Measurements from ENCODE around the gene IGFBP6. TPM values are rescaled to one million over a fixed set of nuclear protein-coding genes. Genes with fewer than 3 reads are reported as not detected.
"Not testable (repeated sequence)": the region's sequence is repeated elsewhere in the genome, so short reads cannot be mapped to it uniquely, and the experiment has no call there.

The IGFBP6 gene
- total RNA-seq, 2 donors from 2014 or later = 189 to 532 TPM

DNA sequence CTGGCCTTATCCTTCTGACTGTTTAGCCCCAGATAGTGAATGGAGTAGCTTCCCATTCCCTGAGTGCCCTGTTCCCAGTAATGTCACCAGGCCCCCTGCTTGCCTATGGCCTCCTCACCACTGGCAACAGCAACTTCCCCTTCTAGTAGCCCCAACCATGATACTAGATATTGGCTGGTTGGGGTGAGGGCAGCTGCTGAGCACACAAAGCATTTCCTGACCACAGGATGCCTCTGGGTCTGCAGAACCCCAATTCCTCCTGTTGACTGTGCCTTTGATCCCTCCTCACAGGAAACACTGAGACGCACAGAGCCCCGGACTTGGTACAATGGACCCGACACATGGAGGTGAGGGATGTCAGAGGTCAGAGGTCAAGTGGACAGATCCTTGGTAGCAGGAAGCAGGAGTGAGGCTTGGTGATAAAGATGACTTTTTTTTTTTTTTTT lies 6.4 kb downstream of the IGFBP6 start:
- intact Hi-C loops (cut with DNase I) = no loop called here
- TF ChIP-seq POLR2A (IDR thresholded peaks at IDR 0.05) (no peak), POLR2AphosphoS5 (IDR thresholded peaks at IDR 0.05) (no peak)
- TF ChIP-seq, protein P1, sequence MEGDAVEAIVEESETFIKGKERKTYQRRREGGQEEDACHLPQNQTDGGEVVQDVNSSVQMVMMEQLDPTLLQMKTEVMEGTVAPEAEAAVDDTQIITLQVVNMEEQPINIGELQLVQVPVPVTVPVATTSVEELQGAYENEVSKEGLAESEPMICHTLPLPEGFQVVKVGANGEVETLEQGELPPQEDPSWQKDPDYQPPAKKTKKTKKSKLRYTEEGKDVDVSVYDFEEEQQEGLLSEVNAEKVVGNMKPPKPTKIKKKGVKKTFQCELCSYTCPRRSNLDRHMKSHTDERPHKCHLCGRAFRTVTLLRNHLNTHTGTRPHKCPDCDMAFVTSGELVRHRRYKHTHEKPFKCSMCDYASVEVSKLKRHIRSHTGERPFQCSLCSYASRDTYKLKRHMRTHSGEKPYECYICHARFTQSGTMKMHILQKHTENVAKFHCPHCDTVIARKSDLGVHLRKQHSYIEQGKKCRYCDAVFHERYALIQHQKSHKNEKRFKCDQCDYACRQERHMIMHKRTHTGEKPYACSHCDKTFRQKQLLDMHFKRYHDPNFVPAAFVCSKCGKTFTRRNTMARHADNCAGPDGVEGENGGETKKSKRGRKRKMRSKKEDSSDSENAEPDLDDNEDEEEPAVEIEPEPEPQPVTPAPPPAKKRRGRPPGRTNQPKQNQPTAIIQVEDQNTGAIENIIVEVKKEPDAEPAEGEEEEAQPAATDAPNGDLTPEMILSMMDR (IDR thresholded peaks at IDR 0.05) = no peak
- no peak overlapping the region for H3K27ac ChIP-seq
- no peaks in the 10 kb centered on the region for H3K27me3 ChIP-seq (replicated peaks; ENCODE audit: insufficient read depth)
- H3K36me3 ChIP-seq = no peaks in the 10 kb centered on the region
- no peaks in the 10 kb centered on the region for H3K9me3 ChIP-seq
- peaks cover 3% of the 10 kb centered on the region for H3K4me1 ChIP-seq (replicated peaks)
- H3K4me3 ChIP-seq = no peak overlapping the region
- no peak for DNase-seq (ENCODE audit: low spot score)
- 73% methylated on average over 3 of the region's 3 CpGs for WGBS

- whole genome bisulfite sequencing = 91% methylated on average over 8 of the region's 8 CpGs
- H3K4me1 ChIP-seq (replicated peaks) = no peaks in the 10 kb centered on the region
- no peak for DNase-seq (ENCODE audit: low spot score)
- no peak overlapping the region for H3K27ac ChIP-seq
- intact Hi-C loops (cut with DNase I) = loop anchor here (5.0 kb wide), 1 partner anchor 47 kb away; no protein-coding TSS in a partner anchor
- TF ChIP-seq POLR2AphosphoS5 (IDR thresholded peaks at IDR 0.05) (no peak), POLR2A (IDR thresholded peaks at IDR 0.05) (no peak)
- TF ChIP-seq, protein P1 (IDR thresholded peaks at IDR 0.05) = no peak
- no peaks in the 10 kb centered on the region for H3K27me3 ChIP-seq (replicated peaks; ENCODE audit: insufficient read depth)
- H3K36me3 ChIP-seq = no peaks in the 10 kb centered on the region
- no peak overlapping the region for H3K4me3 ChIP-seq
- no peaks in the 10 kb centered on the region for H3K9me3 ChIP-seq
These were observed 7.8 kb downstream of the IGFBP6 start for GRCh38 chr12:53105256-53105655.

DNA sequence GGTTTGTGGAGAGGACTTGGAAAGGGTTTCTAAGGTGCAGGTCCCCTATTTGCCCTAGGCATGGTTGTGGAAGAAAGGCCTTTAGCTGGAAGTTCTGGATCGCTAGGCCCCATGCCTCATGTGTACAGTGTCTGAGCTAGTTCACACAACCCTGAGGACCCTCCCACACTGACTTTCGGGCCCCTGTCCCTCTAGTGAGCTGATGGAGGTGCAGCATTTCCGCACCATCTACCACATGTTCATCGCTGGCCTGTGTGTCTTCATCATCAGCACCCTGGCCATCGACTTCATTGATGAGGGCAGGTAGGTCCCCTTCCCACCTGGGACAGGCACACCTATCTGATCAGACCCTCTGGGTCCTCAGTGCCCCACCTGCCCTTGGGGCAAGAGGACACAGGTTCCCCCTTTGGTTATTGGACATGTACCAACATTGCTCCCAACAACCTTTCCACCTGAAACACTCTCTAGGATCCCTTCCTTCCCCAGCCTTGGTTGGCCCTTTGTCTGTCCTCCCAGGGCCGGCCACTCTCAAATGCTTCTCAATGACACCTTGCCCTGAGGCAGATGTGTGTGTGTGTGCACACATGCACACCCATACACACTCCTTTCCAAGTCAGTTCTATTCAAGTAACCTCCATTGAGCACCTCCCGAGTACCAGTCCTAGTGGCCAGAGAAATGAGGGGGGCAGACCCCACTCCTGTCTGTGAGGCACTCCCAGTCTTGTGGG lies 8.4 kb downstream of the IGFBP6 start:
- Histone ChIP-seq H3K9me3 (no peaks in the 10 kb centered on the region), H3K4me1 (replicated peaks) (no peaks in the 10 kb centered on the region), H3K36me3 (no peaks in the 10 kb centered on the region), H3K4me3 (no peak overlapping the region), H3K27ac (no peak overlapping the region), H3K27me3 (replicated peaks; ENCODE audit: insufficient read depth) (no peaks in the 10 kb centered on the region)
- intact Hi-C loops (cut with DNase I) = loop anchor here (5.0 kb wide), 1 partner anchor 46 kb away; no protein-coding TSS in a partner anchor
- DNase-seq (ENCODE audit: low spot score) = no peak
- WGBS = 91% methylated on average over 7 of the region's 7 CpGs
- TF ChIP-seq POLR2AphosphoS5 (IDR thresholded peaks at IDR 0.05) = no peak
- TF ChIP-seq, protein P1 (IDR thresholded peaks at IDR 0.05) = no peak
- no peak for TF ChIP-seq POLR2A (IDR thresholded peaks at IDR 0.05)

GRCh38 chr12:53107122-53107521 lies 9.7 kb downstream of the IGFBP6 start:
- H3K36me3 ChIP-seq = no peaks in the 10 kb centered on the region
- no peaks in the 10 kb centered on the region for H3K27me3 ChIP-seq (replicated peaks; ENCODE audit: insufficient read depth)
- 53% methylated on average over 7 of the region's 7 CpGs for WGBS
- no peaks in the 10 kb centered on the region for H3K9me3 ChIP-seq
- DNase-seq (ENCODE audit: low spot score) = no peak
- no peak overlapping the region for H3K4me3 ChIP-seq
- intact Hi-C loops (cut with DNase I) = loop anchor here (5.0 kb wide), 1 partner anchor 45 kb away; no protein-coding TSS in a partner anchor
- TF ChIP-seq POLR2A (IDR thresholded peaks at IDR 0.05) (no peak), POLR2AphosphoS5 (IDR thresholded peaks at IDR 0.05) (no peak)
- TF ChIP-seq, protein P1 (IDR thresholded peaks at IDR 0.05) = no peak
- H3K27ac ChIP-seq = no peak overlapping the region
- H3K4me1 ChIP-seq (replicated peaks) = no peaks in the 10 kb centered on the region

GRCh38 chr12:53112431-53112830 lies 15.0 kb downstream of the IGFBP6 start:
- WGBS = 89% methylated on average over 7 of the region's 7 CpGs
- H3K27me3 ChIP-seq (replicated peaks; ENCODE audit: insufficient read depth); H3K4me3 ChIP-seq; H3K9me3 ChIP-seq; intact Hi-C loops (cut with DNase I); DNase-seq (ENCODE audit: low spot score); H3K4me1 ChIP-seq (replicated peaks); H3K36me3 ChIP-seq; H3K27ac ChIP-seq: not testable (repeated sequence)

Data from prostate gland (tissue), 2 donors.